Subcutaneous abdominal adipose tissue (tissue), 5 donors: ENCODE measurements around the gene GDPGP1.

Experiments used
- H3K27ac ChIP-seq: one replicate; pipeline ENCODE4 v1.7.0; 2013; ENCODE audit warnings: low read depth, mild to moderate bottlenecking, inconsistent platforms, low read length, moderate library complexity
- H3K27me3 ChIP-seq, 5 donors: one replicate each; pipeline ENCODE4 v1.7.0; 2013; ENCODE audit warnings: low read length in 5 of 5, inconsistent platforms in 1 of 5; ENCODE audit not compliant: control insufficient read depth in 5 of 5, insufficient read depth in 4 of 5
- H3K36me3 ChIP-seq, 5 donors: one replicate each; pipeline ENCODE4 v1.7.0; 2013; ENCODE audit warnings: low read length in 5 of 5; ENCODE audit not compliant: control insufficient read depth in 5 of 5, insufficient read depth in 5 of 5
- H3K4me1 ChIP-seq, 5 donors: one replicate each; pipeline ENCODE4 v1.7.0; 2013; ENCODE audit warnings: low read length in 5 of 5, mild to moderate bottlenecking in 3 of 5, moderate library complexity in 1 of 5; ENCODE audit not compliant: control insufficient read depth in 5 of 5, insufficient read depth in 5 of 5
- H3K4me3 ChIP-seq, 5 donors: one replicate each; pipeline ENCODE4 v1.7.0; 2013; ENCODE audit warnings: low read length in 5 of 5, low read depth in 1 of 5
- H3K9ac ChIP-seq, 5 donors: one replicate each; pipeline ENCODE4 v1.7.0; 2013; ENCODE audit warnings: low read length in 5 of 5, mild to moderate bottlenecking in 4 of 5, moderate library complexity in 3 of 5
- H3K9me3 ChIP-seq, 5 donors: one replicate each; pipeline ENCODE4 v1.7.0; 2013; ENCODE audit warnings: low read length in 5 of 5; ENCODE audit not compliant: control insufficient read depth in 5 of 5
- donor health status: healthy.
- donor health status: healthy.
- donor health status: healthy.
- donor health status: healthy.
- donor health status: healthy.

Gene GDPGP1

DNA sequence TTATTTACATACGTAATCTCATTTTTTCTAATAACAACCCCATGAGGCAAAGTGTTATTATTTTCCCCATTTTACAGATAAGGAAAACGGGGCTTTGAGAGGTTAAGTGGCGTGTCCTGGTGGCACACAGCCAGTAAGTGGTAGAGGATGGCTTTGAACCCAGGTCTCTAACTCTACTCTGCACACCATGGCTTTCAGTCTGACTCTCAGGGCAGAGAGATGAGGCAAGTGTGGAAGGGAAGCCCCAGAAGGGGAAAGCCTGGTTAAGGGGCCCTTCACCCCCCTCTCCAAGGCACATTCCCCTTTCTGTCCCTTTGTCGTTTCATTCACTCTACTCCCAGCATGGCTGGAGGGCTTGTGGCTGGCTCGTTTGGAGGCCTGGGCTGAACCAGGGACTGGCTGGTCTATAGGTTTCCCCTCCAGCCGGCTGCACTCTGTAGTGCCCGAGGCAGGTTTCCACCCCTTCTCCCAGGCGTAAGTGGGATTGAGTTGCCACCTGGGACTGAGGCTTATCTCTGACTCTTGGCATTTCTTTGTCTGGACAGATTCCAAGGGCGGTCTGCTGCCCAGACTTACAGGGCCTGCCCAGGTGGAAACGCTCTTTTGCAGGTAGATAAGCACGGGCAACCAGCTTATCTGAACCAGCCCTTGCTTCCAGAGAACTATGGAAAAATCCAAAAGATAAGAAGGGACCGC, 20.7 kb upstream of the GDPGP1 start:
- Histone ChIP-seq H3K27me3 (no peaks in the 10 kb centered on the region), H3K4me3 (no peak overlapping the region), H3K9ac (no peak overlapping the region), H3K4me1 (peaks cover 2 to 20% (median 8%) of the 10 kb centered on the region in 5 donors), H3K27ac (no peak overlapping the region), H3K9me3 (no peaks in the 10 kb centered on the region), H3K36me3 (peaks cover 0 to 10% (median 3%) of the 10 kb centered on the region in 5 donors)

DNA sequence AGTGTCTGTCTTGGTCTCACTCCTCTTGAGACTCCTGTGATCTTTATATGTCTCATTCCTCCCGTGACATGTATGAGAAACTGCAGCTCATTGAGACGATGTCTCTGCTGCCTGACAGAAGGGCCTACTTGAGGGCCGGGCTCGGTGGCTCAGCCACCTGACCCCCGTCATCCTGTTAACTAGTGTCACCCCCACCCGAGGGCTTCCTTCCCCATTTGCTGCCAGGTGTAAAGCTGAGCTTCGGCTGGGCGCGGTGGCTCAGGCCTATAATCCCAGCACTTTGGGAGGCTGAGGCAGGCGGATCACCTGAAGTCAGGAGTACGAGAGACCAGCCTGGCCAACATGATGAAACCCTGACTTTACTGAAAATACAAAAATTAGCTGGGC, 20.2 kb upstream of the GDPGP1 start:
- Histone ChIP-seq H3K4me1 (peaks cover 2 to 20% (median 8%) of the 10 kb centered on the region in 5 donors), H3K9ac (no peak overlapping the region), H3K36me3 (peaks cover 0 to 10% (median 3%) of the 10 kb centered on the region in 5 donors), H3K4me3 (no peak overlapping the region), H3K27ac (no peak overlapping the region), H3K9me3 (no peaks in the 10 kb centered on the region), H3K27me3 (no peaks in the 10 kb centered on the region)

DNA sequence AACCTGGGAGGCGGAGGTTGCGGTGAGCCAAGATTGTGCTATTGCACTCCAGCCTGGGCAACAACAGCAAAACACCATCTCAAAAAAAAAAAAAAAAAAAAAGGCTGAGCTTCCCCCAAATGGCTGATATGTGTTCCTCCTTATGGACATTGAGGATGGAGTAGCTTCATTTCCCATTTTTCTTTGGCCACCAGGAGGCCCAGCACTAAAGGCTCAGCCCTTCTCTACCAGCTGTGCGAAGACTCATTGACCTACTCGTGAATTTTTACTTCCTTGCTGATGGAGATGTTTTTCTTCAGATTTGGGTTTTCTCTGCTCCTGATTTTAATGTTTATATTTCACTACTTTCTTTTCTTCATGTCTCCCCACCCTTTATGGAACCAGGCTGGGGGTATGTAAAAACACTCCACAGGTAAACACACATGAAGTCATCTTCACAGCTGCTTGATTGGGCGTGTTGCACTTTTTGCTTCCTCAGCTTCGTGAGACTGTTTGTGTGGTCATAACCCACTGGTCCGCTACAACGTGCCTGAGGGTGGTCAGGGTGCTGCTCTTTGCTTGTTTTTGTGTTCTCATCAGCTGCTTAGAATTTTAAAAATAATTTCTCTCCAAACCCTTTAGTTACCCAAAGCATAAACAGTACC, 19.3 kb upstream of the GDPGP1 start:
- no peak overlapping the region for H3K27ac ChIP-seq
- no peaks in the 10 kb centered on the region for H3K27me3 ChIP-seq

DNA sequence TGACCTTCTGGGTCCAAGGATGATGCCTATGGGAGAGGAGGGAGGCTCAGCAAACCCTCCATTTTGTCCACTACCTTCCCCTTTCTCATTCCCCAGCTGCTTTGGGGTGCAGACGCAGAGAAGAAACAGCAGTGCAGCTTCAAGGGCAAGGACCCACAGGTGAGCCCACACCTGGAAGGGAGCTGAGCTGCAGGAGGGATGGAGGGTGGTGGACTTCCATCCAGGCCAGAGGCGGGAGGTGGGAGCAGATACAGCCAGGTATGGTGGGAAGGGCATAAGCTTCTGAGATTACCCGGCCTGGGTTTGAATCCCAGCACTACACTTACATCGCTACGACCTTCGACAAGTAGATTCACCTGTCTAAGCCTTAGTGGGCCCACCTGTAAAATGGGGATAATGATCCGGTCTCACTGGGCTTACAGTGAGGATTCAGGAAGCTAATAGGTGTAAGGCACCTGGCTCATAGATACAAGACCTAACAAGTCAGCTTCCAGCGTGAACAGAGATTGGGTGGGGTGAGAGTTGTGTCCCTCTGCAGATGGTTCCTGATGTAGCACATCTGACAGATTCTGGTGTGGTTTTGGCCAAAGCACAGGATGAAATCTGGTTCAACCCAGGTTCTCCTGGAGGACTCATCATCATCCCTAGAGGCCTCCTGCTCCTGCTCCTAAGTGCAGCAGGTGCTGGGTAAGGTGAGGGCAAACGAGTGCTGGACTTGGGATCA, 16.2 kb upstream of the GDPGP1 start:
- Histone ChIP-seq H3K9me3 (no peaks in the 10 kb centered on the region), H3K4me3 (no peak overlapping the region), H3K27ac (no peak overlapping the region), H3K27me3 (no peaks in the 10 kb centered on the region), H3K36me3 (peaks cover 0 to 12% (median 3%) of the 10 kb centered on the region in 5 donors), H3K4me1 (peaks cover 1 to 14% (median 11%) of the 10 kb centered on the region in 5 donors), H3K9ac (no peak overlapping the region)

More for the DNA sequence above, 19.3 kb upstream of the GDPGP1 start:
- Histone ChIP-seq H3K9me3 (no peaks in the 10 kb centered on the region), H3K4me3 (no peak overlapping the region), H3K4me1 (peaks cover 2 to 20% (median 8%) of the 10 kb centered on the region in 5 donors), H3K36me3 (peaks cover 0 to 10% (median 3%) of the 10 kb centered on the region in 5 donors), H3K9ac (no peak overlapping the region)

DNA sequence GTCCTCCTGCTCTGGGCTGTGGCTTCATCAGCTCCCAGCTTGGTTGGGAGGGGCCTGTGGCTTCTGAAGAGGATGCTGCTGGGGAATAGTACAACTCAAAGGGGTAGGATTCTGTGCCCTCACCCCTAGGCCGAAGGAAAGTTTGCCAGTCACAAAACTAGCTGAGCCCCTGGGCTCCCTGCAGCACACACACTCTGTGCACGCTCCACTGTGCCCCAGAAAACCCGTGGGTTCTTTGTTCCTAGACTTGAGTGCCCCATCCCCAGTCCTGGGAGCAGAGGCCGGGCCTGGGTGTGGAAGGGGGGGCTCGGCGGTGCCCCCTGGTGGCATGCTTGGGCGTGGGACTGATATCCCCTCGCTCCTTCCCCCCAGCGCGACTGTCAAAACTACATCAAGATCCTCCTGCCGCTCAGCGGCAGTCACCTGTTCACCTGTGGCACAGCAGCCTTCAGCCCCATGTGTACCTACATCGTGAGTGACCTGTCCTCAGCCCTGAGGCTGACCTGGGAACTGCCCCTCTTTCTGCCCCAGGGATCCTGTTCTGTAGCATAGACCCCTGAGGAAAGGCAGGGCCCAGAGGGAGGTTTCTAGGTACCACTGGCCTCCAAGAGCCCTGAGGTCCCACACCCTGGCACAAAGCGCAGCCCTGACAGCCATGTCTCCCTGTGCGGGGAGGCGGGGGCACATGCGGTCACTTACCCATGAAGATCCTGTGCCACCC, 14.4 kb upstream of the GDPGP1 start:
- Histone ChIP-seq H3K36me3 (peaks cover 0 to 27% (median 8%) of the 10 kb centered on the region in 5 donors), H3K27ac (no peak overlapping the region)

DNA sequence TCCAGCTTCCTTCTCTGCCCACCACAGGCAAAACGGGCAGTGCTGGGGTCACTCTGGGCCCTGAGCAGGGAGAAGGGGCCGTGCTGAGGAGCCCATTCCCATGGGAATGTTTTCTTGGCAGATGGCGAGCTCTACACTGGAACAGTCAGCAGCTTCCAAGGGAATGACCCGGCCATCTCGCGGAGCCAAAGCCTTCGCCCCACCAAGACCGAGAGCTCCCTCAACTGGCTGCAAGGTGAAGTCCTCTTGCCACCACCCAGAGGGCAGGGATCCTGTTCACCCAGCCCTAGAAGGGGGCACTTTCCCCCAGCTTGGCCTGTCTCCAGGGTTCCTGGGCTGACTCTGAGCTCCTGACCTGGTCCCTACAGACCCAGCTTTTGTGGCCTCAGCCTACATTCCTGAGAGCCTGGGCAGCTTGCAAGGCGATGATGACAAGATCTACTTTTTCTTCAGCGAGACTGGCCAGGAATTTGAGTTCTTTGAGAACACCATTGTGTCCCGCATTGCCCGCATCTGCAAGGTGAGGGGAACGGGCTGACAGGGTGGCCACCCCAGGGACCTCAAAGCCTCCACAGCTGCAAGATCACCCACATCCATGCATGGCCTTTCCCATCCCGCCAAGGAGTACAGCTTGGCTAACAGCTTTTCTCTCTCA, 12.6 kb upstream of the GDPGP1 start:
- Histone ChIP-seq H3K27me3 (no peaks in the 10 kb centered on the region), H3K9me3 (no peaks in the 10 kb centered on the region), H3K9ac (no peak overlapping the region), H3K27ac (no peak overlapping the region), H3K4me3 (no peak overlapping the region), H3K36me3 (peaks cover 0 to 42% (median 20%) of the 10 kb centered on the region in 5 donors), H3K4me1 (peaks cover 1 to 12% (median 11%) of the 10 kb centered on the region in 5 donors)

More for the DNA sequence above, 14.4 kb upstream of the GDPGP1 start:
- no peak overlapping the region for H3K4me3 ChIP-seq
- no peaks in the 10 kb centered on the region for H3K9me3 ChIP-seq
- no peak overlapping the region for H3K9ac ChIP-seq
- H3K4me1 ChIP-seq, result peaks cover 1 to 12% (median 11%) of the 10 kb centered on the region in 5 donors
- no peaks in the 10 kb centered on the region for H3K27me3 ChIP-seq

DNA sequence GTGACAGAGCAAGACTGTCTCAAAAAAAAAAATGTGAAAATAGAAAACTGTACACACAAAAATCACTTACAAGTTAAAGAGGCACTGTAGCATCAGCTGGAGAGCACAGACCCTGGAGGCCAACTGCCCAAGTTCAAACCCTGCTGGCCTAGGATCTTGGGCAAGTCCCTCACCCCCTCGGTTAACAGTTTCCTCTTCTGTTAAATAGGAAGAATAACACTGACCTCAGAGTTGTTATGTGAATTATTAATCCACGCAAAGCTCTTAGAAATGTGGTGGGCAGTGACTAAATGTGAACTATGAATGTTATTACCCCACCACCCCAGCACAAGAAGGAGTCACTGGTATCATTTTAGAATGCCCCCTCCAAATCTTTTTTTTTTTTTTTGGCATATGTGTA, 11.5 kb upstream of the GDPGP1 start:
- Histone ChIP-seq H3K9ac (no peak overlapping the region), H3K4me3 (no peak overlapping the region), H3K27me3 (no peaks in the 10 kb centered on the region), H3K9me3 (no peaks in the 10 kb centered on the region), H3K36me3 (peaks cover 0 to 45% (median 24%) of the 10 kb centered on the region in 5 donors), H3K27ac (no peak overlapping the region), H3K4me1 (peaks cover 1 to 12% (median 11%) of the 10 kb centered on the region in 5 donors)

DNA sequence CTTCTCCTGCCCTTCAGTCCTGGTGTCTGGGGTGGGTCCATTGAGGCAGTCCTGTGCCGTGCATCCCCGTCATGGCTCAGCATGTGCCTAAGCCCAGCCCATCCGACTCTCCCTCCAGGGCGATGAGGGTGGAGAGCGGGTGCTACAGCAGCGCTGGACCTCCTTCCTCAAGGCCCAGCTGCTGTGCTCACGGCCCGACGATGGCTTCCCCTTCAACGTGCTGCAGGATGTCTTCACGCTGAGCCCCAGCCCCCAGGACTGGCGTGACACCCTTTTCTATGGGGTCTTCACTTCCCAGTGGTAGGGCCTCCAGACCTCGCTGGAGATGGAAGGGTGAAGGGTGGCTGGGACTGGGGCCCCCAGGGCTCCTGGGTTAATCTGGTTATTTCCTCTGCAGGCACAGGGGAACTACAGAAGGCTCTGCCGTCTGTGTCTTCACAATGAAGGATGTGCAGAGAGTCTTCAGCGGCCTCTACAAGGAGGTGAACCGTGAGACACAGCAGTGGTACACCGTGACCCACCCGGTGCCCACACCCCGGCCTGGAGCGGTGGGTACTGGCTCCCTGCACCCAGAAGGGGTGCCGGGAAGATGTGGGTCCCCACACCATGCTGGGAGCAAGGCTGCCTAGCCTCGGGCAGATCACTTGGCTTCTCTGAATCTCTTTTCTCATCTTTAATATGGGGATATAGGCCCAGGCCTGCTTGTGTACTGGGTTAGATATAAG, 10.4 kb upstream of the GDPGP1 start:
- no peaks in the 10 kb centered on the region for H3K9me3 ChIP-seq
- peaks cover 1 to 12% (median 11%) of the 10 kb centered on the region in 5 donors for H3K4me1 ChIP-seq
- H3K36me3 ChIP-seq, result peaks cover 0 to 49% (median 34%) of the 10 kb centered on the region in 5 donors
- no peak overlapping the region for H3K4me3 ChIP-seq
- no peak overlapping the region for H3K27ac ChIP-seq
- H3K9ac ChIP-seq, result no peak overlapping the region
- no peaks in the 10 kb centered on the region for H3K27me3 ChIP-seq

DNA sequence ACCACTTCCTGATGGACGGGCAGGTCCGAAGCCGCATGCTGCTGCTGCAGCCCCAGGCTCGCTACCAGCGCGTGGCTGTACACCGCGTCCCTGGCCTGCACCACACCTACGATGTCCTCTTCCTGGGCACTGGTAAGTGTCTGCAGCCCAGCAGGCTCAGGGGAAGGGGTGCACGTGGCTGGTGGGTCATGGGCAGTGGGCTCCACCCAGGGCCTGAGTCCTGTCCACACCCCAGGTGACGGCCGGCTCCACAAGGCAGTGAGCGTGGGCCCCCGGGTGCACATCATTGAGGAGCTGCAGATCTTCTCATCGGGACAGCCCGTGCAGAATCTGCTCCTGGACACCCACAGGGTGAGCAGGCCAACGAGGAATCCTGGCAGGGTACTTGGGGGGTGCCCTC, 9.0 kb upstream of the GDPGP1 start:
- peaks cover 0 to 63% (median 48%) of the 10 kb centered on the region in 5 donors for H3K36me3 ChIP-seq

More for the DNA sequence above, 9.0 kb upstream of the GDPGP1 start:
- Histone ChIP-seq H3K4me1 (peaks cover 1 to 15% (median 14%) of the 10 kb centered on the region in 5 donors), H3K4me3 (no peak overlapping the region), H3K9me3 (no peaks in the 10 kb centered on the region), H3K27me3 (no peaks in the 10 kb centered on the region), H3K9ac (no peak overlapping the region), H3K27ac (no peak overlapping the region)
